ENCODE results near the gene TBX3.

DNA sequence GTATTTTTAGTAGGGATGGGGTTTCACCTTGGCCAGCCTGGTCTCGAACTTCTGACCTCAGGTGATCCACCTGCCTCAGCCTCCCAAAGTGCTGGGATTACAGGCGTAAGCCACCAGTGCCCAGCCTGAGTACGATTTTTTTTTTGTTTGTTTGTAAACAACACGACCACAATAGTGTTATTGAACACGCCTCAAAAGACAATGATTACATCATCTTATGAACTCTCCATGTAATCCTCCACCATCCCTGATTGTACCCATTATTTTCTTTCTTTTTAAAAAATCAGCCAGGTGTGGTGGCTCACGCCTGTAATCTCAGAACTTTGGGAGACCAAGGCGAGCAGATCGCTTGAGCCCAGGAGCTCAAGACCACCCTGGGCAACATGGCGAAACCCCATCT lies 25.1 kb upstream of the TBX3 start:
- TF ChIP-seq GATA2 (IDR thresholded peaks at IDR 0.05; ENCODE audit: low read depth, low read length) (no peak), GATA3 (IDR thresholded peaks at IDR 0.05; ENCODE audit: low read depth, low read length) (no peak)

Measured in SH-SY5Y (cell line).